ENCODE results near the gene ADGRD1.
A peak's percentile ranks its signal among the peaks of the same experiment; 100 is the strongest.

Gene ADGRD1

GRCh38 chr12:131093971-131094830 lies 140.5 kb downstream of the ADGRD1 start:
- DNase-seq, result no peak

GRCh38 chr12:131094831-131095805 lies 141.4 kb downstream of the ADGRD1 start:
- DNase-seq, result no peak

GRCh38 chr12:131095826-131096680 lies 142.3 kb downstream of the ADGRD1 start:
- no peak for DNase-seq

GRCh38 chr12:131096681-131097181 lies 143.0 kb downstream of the ADGRD1 start:
- no peak for DNase-seq

- DNase-seq, result peak in 3 of 14 donors; percentile 10 to 23 (median 17)
These were observed 143.8 kb downstream of the ADGRD1 start for GRCh38 chr12:131097202-131098177.

- DNase-seq, result no peak
These were observed 144.7 kb downstream of the ADGRD1 start for GRCh38 chr12:131098178-131098981.

- DNase-seq, result no peak
These were observed 146.4 kb downstream of the ADGRD1 start for GRCh38 chr12:131100031-131100674.

- DNase-seq, result no peak
These were observed 147.3 kb downstream of the ADGRD1 start for GRCh38 chr12:131101006-131101405.

- no peak for DNase-seq
These were observed 148.2 kb downstream of the ADGRD1 start for GRCh38 chr12:131101703-131102492.

- DNase-seq, result no peak
These were observed 148.8 kb downstream of the ADGRD1 start for GRCh38 chr12:131102493-131102931.

GRCh38 chr12:131102991-131103668 lies 149.4 kb downstream of the ADGRD1 start:
- DNase-seq, result no peak

GRCh38 chr12:131103669-131104462 lies 150.2 kb downstream of the ADGRD1 start:
- DNase-seq, result no peak

GRCh38 chr12:131104463-131105350 lies 151.0 kb downstream of the ADGRD1 start:
- DNase-seq, result peak in 10 of 14 donors; percentile 31 to 78 (median 52)

- no peak for DNase-seq
These were observed 151.6 kb downstream of the ADGRD1 start for GRCh38 chr12:131105351-131105735.

- DNase-seq, result no peak
These were observed 152.1 kb downstream of the ADGRD1 start for GRCh38 chr12:131105736-131106348.

All from C1 segment of cervical spinal cord (tissue), 14 donors.